Measurements from ENCODE around the gene MAP3K2.

MAP3K2 gene

GRCh38 chr2:127387655-127388422 lies at the start of gene MAP3K2:
Gene MAP3K2, minus strand, starts transcription at chr2:127387975. Its CDS starts 44,846 bp downstream, at chr2:127343129.
- peak; percentile 94 for DNase-seq

GRCh38 chr2:127437056-127437455 lies 49.3 kb upstream of the MAP3K2 start:
- DNase-seq: no peak

- no peak for DNase-seq
These were observed 46.7 kb upstream of the MAP3K2 start for GRCh38 chr2:127434515-127434914.

GRCh38 chr2:127431408-127432023 lies 43.7 kb upstream of the MAP3K2 start:
- DNase-seq: no peak

GRCh38 chr2:127429844-127430425 lies 42.2 kb upstream of the MAP3K2 start:
- no peak for DNase-seq

GRCh38 chr2:127429291-127429690 lies 41.5 kb upstream of the MAP3K2 start:
- no peak for DNase-seq

GRCh38 chr2:127428815-127429109 lies 41.0 kb upstream of the MAP3K2 start:
- no peak for DNase-seq

GRCh38 chr2:127428057-127428814 lies 40.5 kb upstream of the MAP3K2 start:
- DNase-seq: no peak

GRCh38 chr2:127427376-127428056 lies 39.7 kb upstream of the MAP3K2 start:
- no peak for DNase-seq

GRCh38 chr2:127426501-127427354 lies 39.0 kb upstream of the MAP3K2 start:
- no peak for DNase-seq

GRCh38 chr2:127425540-127426490 lies 38.0 kb upstream of the MAP3K2 start:
- DNase-seq: no peak

GRCh38 chr2:127424598-127425520 lies 37.1 kb upstream of the MAP3K2 start:
- DNase-seq: no peak

- DNase-seq: no peak
These were observed 36.1 kb upstream of the MAP3K2 start for GRCh38 chr2:127423880-127424279.

GRCh38 chr2:127423478-127423843 lies 35.7 kb upstream of the MAP3K2 start:
- DNase-seq: peak; percentile 77

- DNase-seq: peak; percentile 86
These were observed 35.0 kb upstream of the MAP3K2 start for GRCh38 chr2:127422559-127423477.

- DNase-seq: no peak
These were observed 34.2 kb upstream of the MAP3K2 start for GRCh38 chr2:127421871-127422558.

- no peak for DNase-seq
These were observed 33.5 kb upstream of the MAP3K2 start for GRCh38 chr2:127421116-127421800.

Measured in NCI-H146 (cell line).